IMR-90 (cell line): ENCODE data around the gene PRDM5. TPM values are rescaled to one million over a fixed set of nuclear protein-coding genes. Genes with fewer than 3 reads are reported as not detected.

ENCODE experiments used
- ATAC-seq: fragments of 200-7000 bp; cut with Tn5 transposase; 2 replicates; pipeline ENCODE4 v1.9.1; 2020; ENCODE audit warnings: low read depth, mild to moderate bottlenecking, moderate library complexity
- BruUV-seq: library from RNA; stranded (reverse); fragments of 400-500 nt; replicated peaks from 2 replicates; lab custom pipeline; 2021; lab: Mats Ljungman, UMichigan
- CTCF ChIA-PET: fragments of 300-600 bp; formaldehyde crosslinking; extraction: SDS; loops from one replicate; lab custom pipeline; 2021; ENCODE audit warnings: antibody characterized with exemption; lab: Yijun Ruan, JAX
- POLR2A ChIA-PET: fragments of 300-600 bp; sonication (Branson Sonifier 250); formaldehyde crosslinking; loops from one replicate; lab custom pipeline; 2022; ENCODE audit warnings: antibody characterized with exemption; ENCODE audit not compliant: unreplicated experiment; lab: Charles Lee
- DNase-seq: peaks from one replicate; pipeline ENCODE4 v3.0.0; 2013
- H2AFZ ChIP-seq: replicated peaks from 2 replicates; pipeline ENCODE3; 2013; ENCODE audit warnings: low read length, mild to moderate bottlenecking; ENCODE audit not compliant: poor library complexity
- H2AK5ac ChIP-seq: 2 replicates; pipeline ENCODE4 v1.6.1; 2013; ENCODE audit warnings: low read depth, low read length, inconsistent platforms
- H2AK9ac ChIP-seq: replicated peaks from 2 replicates; pipeline ENCODE3; 2013; ENCODE audit warnings: mild to moderate bottlenecking, low read depth, low read length, moderate library complexity; ENCODE audit not compliant: poor library complexity
- H2BK120ac ChIP-seq: 2 replicates; pipeline ENCODE4 v1.6.1; 2013; ENCODE audit warnings: low read depth, low read length, inconsistent platforms
- H2BK15ac ChIP-seq: 3 replicates; pipeline ENCODE4 v1.6.1; 2013; ENCODE audit warnings: low read depth, low read length, inconsistent platforms
- H2BK20ac ChIP-seq: 2 replicates; pipeline ENCODE4 v1.6.1; 2013; ENCODE audit warnings: low read depth, mild to moderate bottlenecking, inconsistent platforms, low read length, moderate library complexity
- H2BK5ac ChIP-seq: 2 replicates; pipeline ENCODE4 v1.6.1; 2013; ENCODE audit warnings: mild to moderate bottlenecking, low read depth, low read length, inconsistent platforms; ENCODE audit not compliant: poor library complexity, severe bottlenecking
- H3K14ac ChIP-seq: replicated peaks from 2 replicates; pipeline ENCODE4 v1.6.1; 2013; ENCODE audit warnings: low read depth, low read length, inconsistent platforms
- H3K18ac ChIP-seq: 2 replicates; pipeline ENCODE4 v1.6.1; 2013; ENCODE audit warnings: low read depth, low read length, control low read depth
- H3K23ac ChIP-seq: 2 replicates; pipeline ENCODE4 v1.6.1; 2013; ENCODE audit warnings: low read depth, low read length, inconsistent platforms
- H3K27ac ChIP-seq: 2 replicates; pipeline ENCODE4 v1.5.1; 2013; ENCODE audit warnings: mild to moderate bottlenecking, control low read depth, low read length; ENCODE audit not compliant: insufficient read depth
- H3K27me3 ChIP-seq: 2 replicates; pipeline ENCODE4 v1.6.1; 2013; ENCODE audit warnings: low read length; ENCODE audit not compliant: control insufficient read depth, insufficient read depth
- H3K36me3 ChIP-seq: 2 replicates; pipeline ENCODE4 v1.6.1; 2013; ENCODE audit warnings: low read length, mixed read lengths; ENCODE audit not compliant: control insufficient read depth, insufficient read depth
- H3K4ac ChIP-seq: 2 replicates; pipeline ENCODE4 v1.6.1; 2013; ENCODE audit warnings: low read depth, low read length, inconsistent platforms
- H3K4me1 ChIP-seq: 2 replicates; pipeline ENCODE4 v1.6.1; 2013; ENCODE audit warnings: low read length, mixed read lengths; ENCODE audit not compliant: control insufficient read depth, insufficient read depth
- H3K4me2 ChIP-seq: 2 replicates; pipeline ENCODE4 v1.6.1; 2013; ENCODE audit warnings: low read depth, mild to moderate bottlenecking, control low read depth, low read length, moderate library complexity
- H3K4me3 ChIP-seq: 2 replicates; pipeline ENCODE4 v1.5.1; 2013; ENCODE audit warnings: low read depth, mild to moderate bottlenecking, control low read depth, low read length, moderate library complexity; ENCODE audit not compliant: insufficient read depth
- H3K56ac ChIP-seq: 2 replicates; pipeline ENCODE4 v1.6.1; 2013; ENCODE audit warnings: low read length, inconsistent platforms; ENCODE audit not compliant: insufficient read depth; ENCODE audit errors: extremely low read depth
- H3K79me1 ChIP-seq, 2 experiments: 2 replicates each; pipeline ENCODE4 v1.6.1; 2013; ENCODE audit warnings: low read length in 2 of 2, inconsistent platforms in 1 of 2, low read depth in 1 of 2
- H3K9ac ChIP-seq: 2 replicates; pipeline ENCODE4 v1.6.1; 2013; ENCODE audit warnings: low read depth, low read length, control low read depth
- H3K9me1 ChIP-seq: 2 replicates; pipeline ENCODE4 v1.6.1; 2013; ENCODE audit warnings: low read length, inconsistent platforms; ENCODE audit not compliant: insufficient read depth
- H3K9me3 ChIP-seq: 2 replicates; pipeline ENCODE4 v1.6.1; 2013; ENCODE audit warnings: low read length; ENCODE audit not compliant: control insufficient read depth, insufficient read depth
- H4K20me1 ChIP-seq: 2 replicates; pipeline ENCODE4 v1.6.1; 2013; ENCODE audit warnings: low read length, inconsistent platforms; ENCODE audit not compliant: insufficient read depth
- H4K5ac ChIP-seq: 2 replicates; pipeline ENCODE4 v1.6.1; 2013; ENCODE audit warnings: mild to moderate bottlenecking, low read depth, low read length, control low read depth
- H4K8ac ChIP-seq, 2 experiments: 2 replicates each; pipeline ENCODE4 v1.6.1; 2013; ENCODE audit warnings: low read depth in 2 of 2, low read length in 2 of 2, control low read depth in 1 of 2, inconsistent platforms in 1 of 2
- H4K91ac ChIP-seq: 2 replicates; pipeline ENCODE4 v1.6.1; 2013; ENCODE audit warnings: low read depth, low read length, inconsistent platforms; ENCODE audit not compliant: insufficient read depth
- CEBPB ChIP-seq: IDR thresholded peaks from 2 replicates; pipeline ENCODE4 v1.6.1; 2012; ENCODE audit warnings: low read depth, low read length, improper control_type of control experiment
- NFE2L2 ChIP-seq: fragments of 150-350 bp; IDR thresholded peaks from 2 replicates; pipeline ENCODE4 v1.6.1; 2016; ENCODE audit warnings: low read depth, mild to moderate bottlenecking, low read length
- SMC3 ChIP-seq: fragments of 150-350 bp; IDR thresholded peaks from 2 replicates; pipeline ENCODE4 v1.6.1; 2016; ENCODE audit warnings: low read depth, mild to moderate bottlenecking, antibody characterized with exemption, low read length, moderate library complexity
- WGBS, 2 experiments: methylation state at CpG; one replicate each; pipeline versions ENCODE4 v1.1.5 to v1.1.7; 2013; ENCODE audit warnings: missing lambda C conversion rate in 2 of 2; ENCODE audit not compliant: insufficient read length in 1 of 2; ENCODE audit errors: extremely low coverage in 2 of 2; 5-methylcytosine and 5-hydroxymethylcytosine counted together
- dilution Hi-C: fragments of 300-500 bp; cut with HindIII; formaldehyde crosslinking; loops from one replicate; pipeline ENCODE4 v1.14.3; 2018; ENCODE audit warnings: low sequenced_read_pairs; ENCODE audit not compliant: unreplicated experiment
- in situ Hi-C: fragments of 300-500 bp; cut with MboI; formaldehyde crosslinking; loops from 3 replicates; pipeline ENCODE4 v1.14.3; 2019; ENCODE audit warnings: low sequenced_read_pairs, inconsistent platforms, mixed read lengths
- intact Hi-C: fragments of 100-400 bp; cut with micrococcal nuclease; formaldehyde crosslinking; loops from 2 replicates; pipeline ENCODE4 v1.10.0; 2022
- polyA plus RNA-seq, 3 experiments: library from polyadenylated mRNA; depleted of rRNA; stranded (reverse); fragments of >200 nt; gene quantifications; 2 replicates each; pipeline ENCODE4 v1.2.3, GENCODE V29; 2012; ENCODE audit warnings: low replicate concordance in 1 of 3
- total RNA-seq: library from RNA; depleted of rRNA; stranded (reverse); fragments of >200 nt; gene quantifications from 2 replicates; pipeline ENCODE4 v1.2.3, GENCODE V29; 2012

The PRDM5 gene
- total and polyA plus RNA-seq, 2 of the 4 experiments (the other 2 are of a cell fraction): 4.1 to 10.8 TPM

GRCh38 chr4:120858776-120859175, 63.8 kb downstream of the PRDM5 start:
- CTCF ChIA-PET: interaction anchor here (0.6 kb wide), 1 partner anchor 128 kb away, joined by 6 read pairs; no protein-coding TSS in a partner anchor
- H3K27ac ChIP-seq: no peak overlapping the region
- intact Hi-C loops: no loop called here

More at GRCh38 chr4:120858776-120859175, 63.8 kb downstream of the PRDM5 start:
- H3K36me3 ChIP-seq: no peaks in the 10 kb centered on the region
- H4K5ac ChIP-seq: no peak overlapping the region
- H3K27me3 ChIP-seq: no peaks in the 10 kb centered on the region
- no peak overlapping the region for H3K4me3 ChIP-seq
- H2AK9ac ChIP-seq: no peak overlapping the region
- H3K18ac ChIP-seq: no peak overlapping the region
- no peak overlapping the region for H3K9ac ChIP-seq
- BruUV-seq: no TSS peak
- no peak overlapping the region for H2AK5ac ChIP-seq
- no peak overlapping the region for H2BK15ac ChIP-seq
- no peak overlapping the region for H4K91ac ChIP-seq
- H3K4me2 ChIP-seq: no peak overlapping the region
- POLR2A ChIA-PET: no interaction called here
- no peak overlapping the region for H3K23ac ChIP-seq
- no peak overlapping the region for H2BK20ac ChIP-seq
- H3K4ac ChIP-seq: no peak overlapping the region
- no peak overlapping the region for H3K56ac ChIP-seq
- no peak overlapping the region for H3K14ac ChIP-seq
- peaks cover 0 to 3% of the 10 kb centered on the region in 2 experiments; a peak in 1 of 4 replicates for H3K79me1 ChIP-seq
- in situ Hi-C loops: no loop called here
- no peaks in the 10 kb centered on the region for H3K9me3 ChIP-seq
- TF ChIP-seq SMC3 (no peak), NFE2L2 (no peak), CEBPB (0 out of 2 replicates have a peak, but pooled peaks have one; percentile 11)
- ATAC-seq: peak; percentile 21
- no peak overlapping the region for H2AFZ ChIP-seq
- H2BK5ac ChIP-seq: no peak overlapping the region
- H4K8ac ChIP-seq: no peak overlapping the region
- WGBS, 2 experiments: no CpG with 5 or more reads among the region's 3 CpGs
- peaks cover 2% of the 10 kb centered on the region; the same call in 1 of the 2 replicates for H3K4me1 ChIP-seq
- dilution Hi-C loops: no loop called here
- peak; percentile 59 for DNase-seq
- no peak overlapping the region for H2BK120ac ChIP-seq
- H4K20me1 ChIP-seq: no peaks in the 10 kb centered on the region
- H3K9me1 ChIP-seq: no peaks in the 10 kb centered on the region
